ENCODE results near the gene TPMT.
A peak's percentile ranks its signal among the peaks of the same experiment; 100 is the strongest.

The TPMT gene

GRCh38 chr6:18115356-18115755 lies 39.5 kb downstream of the TPMT start:
- no peak for DNase-seq

GRCh38 chr6:18110162-18110561 lies 44.7 kb downstream of the TPMT start:
- no peak for DNase-seq

DNA sequence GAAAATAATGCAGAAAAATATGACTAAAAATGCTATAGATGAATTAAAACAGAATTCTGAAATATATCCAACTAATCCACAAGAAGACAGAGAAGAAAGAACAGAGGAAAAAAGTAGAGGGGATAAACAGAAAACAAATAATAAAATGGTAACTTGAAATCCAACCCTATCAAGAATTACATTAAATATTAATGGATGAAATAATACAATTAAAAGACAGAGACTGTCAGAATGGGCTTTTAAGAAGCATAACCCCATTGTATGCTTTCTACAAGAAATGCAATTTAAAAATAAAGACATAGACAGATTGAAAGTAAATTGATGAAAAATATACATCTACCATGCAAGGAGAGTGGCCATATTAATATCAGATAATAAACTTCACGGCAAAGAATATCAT lies 47.8 kb downstream of the TPMT start:
- no peak for DNase-seq

- DNase-seq, result no peak
These were observed 51.9 kb downstream of the TPMT start for GRCh38 chr6:18102783-18103509.

GRCh38 chr6:18101873-18102272 lies 53.0 kb downstream of the TPMT start:
- DNase-seq, result no peak

- no peak for DNase-seq
These were observed 53.6 kb downstream of the TPMT start for GRCh38 chr6:18101271-18101670.

DNA sequence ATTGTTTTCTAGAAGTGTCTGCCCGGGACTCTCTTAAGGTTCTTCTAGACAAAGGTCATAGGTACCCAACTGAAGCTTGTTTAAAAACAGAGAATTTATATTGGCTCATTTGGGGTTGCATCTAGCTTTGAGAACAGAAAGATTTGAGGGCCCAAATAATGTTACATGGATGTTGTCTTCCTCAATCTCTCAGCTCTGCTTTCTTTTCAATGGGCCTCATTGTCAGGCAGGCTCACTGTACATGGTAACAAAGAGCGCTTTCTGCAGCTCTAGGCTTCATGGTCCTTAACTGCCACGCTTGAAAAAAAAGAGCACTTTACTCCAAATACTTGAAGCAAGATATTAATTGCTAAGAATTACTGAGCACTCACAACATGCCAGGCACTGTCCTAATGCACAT lies 54.6 kb downstream of the TPMT start:
- no peak for DNase-seq

DNA sequence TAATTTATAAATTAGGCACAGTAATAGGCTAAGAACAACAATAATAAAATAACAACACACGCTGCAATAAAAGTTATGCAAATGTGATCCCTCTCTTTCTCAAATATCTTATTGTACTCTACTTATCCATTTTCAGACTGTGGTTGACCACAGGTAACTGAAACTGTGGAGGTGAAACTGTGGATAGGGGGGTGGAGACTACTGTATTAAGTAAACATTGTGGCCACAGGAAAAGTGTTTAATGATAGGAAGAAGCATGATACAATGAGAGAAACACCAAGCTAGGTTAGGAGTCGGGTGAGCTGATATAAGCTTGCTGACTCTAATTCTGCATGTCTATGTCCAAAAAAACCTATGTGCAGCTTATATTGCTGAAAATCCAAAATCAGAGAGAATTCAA lies 55.4 kb downstream of the TPMT start:
- no peak for DNase-seq

- no peak for DNase-seq
These were observed 58.5 kb downstream of the TPMT start for GRCh38 chr6:18096423-18096822.

GRCh38 chr6:18091382-18091781 lies 63.5 kb downstream of the TPMT start:
- no peak for DNase-seq

GRCh38 chr6:18090349-18090786 lies 64.5 kb downstream of the TPMT start:
- no peak for DNase-seq

DNA sequence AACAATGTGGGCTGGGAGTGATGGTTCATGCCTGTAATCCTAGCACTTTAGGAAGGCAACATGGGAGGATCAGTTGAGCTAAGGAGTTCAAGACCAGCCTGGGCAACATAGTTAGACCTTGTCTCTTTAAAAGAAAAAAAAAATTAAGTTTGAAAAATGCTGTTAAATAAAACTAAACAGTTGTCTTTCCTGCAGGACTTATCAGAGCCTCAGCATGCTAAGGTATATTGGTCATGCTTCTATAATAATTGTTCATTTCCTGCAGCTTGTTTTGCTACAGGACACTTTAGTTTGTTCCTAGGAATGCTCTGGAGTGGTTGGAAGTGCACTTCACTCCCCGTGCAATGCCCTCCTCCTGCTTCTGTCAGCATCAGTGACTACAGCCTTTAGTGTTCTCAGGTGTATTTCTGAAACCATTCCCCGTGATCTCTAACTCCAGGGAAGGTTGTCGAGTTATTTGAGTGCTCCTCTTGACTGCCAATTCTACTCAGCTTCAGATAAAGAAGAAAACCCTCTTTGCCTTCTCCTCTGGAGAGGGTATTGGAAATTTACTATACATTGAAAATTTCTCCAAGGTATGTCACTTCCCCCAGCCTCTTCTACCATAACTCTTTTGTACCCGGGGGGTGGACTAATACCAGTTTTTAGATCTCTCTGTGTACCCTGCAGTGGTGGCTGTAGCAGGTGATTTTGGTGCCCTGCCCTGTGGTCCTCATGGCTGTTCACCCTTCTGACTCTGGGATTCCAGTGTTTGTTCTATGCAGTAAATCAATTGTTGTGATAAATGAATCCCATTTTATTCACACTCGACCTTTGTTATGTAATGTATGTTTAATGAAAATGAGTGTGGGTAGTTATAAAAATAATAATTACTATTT lies 66.2 kb downstream of the TPMT start:
- no peak for DNase-seq

GRCh38 chr6:18087396-18088165 lies 67.3 kb downstream of the TPMT start:
- DNase-seq, result no peak

- DNase-seq, result no peak
These were observed 73.7 kb downstream of the TPMT start for GRCh38 chr6:18081025-18081668.

- no peak for DNase-seq
These were observed 74.3 kb downstream of the TPMT start for GRCh38 chr6:18080544-18080943.

DNA sequence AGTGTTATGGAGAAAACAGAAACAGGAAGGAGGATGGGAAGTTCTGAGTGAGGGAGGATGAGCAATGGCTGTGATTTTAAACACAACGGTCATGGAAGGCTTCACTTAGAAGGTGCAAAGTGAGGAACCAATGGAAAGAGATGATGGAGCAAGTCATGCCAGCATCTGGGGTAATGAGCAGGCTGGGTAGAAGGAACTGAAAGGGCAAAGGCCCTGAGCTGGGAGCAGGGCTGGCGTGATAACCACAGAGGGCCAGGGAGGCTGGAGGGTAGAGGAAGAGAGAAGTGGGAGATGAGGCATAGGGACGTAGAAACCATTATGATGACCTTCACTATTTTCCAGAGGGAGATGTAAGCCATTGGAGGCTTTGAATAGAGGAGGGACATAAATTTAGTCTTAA lies 76.0 kb downstream of the TPMT start:
- DNase-seq, result peak; percentile 62 to 83 (median 79)

All from suppressor macrophage (primary cell).